WTC11 (cell line): ENCODE data around the gene FGF14. TPM values are rescaled to one million over a fixed set of nuclear protein-coding genes. Genes with fewer than 3 reads are reported as not detected.

Source experiments
- AFF4 ChIP-seq: sonication (generic); formaldehyde crosslinking; IDR thresholded peaks from 2 replicates; pipeline ENCODE4 v1.8.1; 2023; ENCODE audit warnings: mild to moderate bottlenecking, missing genetic modification reagents, borderline replicate concordance
- AR ChIP-seq: fragments of 250-450 bp; sonication (Bioruptor Pico); IDR thresholded peaks from 2 replicates; pipeline ENCODE4 v1.9.0; 2021; ENCODE audit warnings: mild to moderate bottlenecking
- ATF3 ChIP-seq: sonication (generic); formaldehyde crosslinking; conservative IDR thresholded peaks from 2 replicates; pipeline ENCODE4 v1.8.1; 2022; ENCODE audit warnings: mild to moderate bottlenecking, missing genetic modification reagents
- ATF6 ChIP-seq: sonication (generic); formaldehyde crosslinking; IDR thresholded peaks from 2 replicates; pipeline ENCODE4 v1.8.1; 2023; ENCODE audit warnings: mild to moderate bottlenecking, missing genetic modification reagents
- FOXK1 ChIP-seq: sonication (generic); formaldehyde crosslinking; IDR thresholded peaks from 2 replicates; pipeline ENCODE4 v1.8.0; 2022; ENCODE audit warnings: mild to moderate bottlenecking, moderate library complexity, missing genetic modification reagents
- FOXP1 ChIP-seq: sonication (generic); formaldehyde crosslinking; IDR thresholded peaks from 2 replicates; pipeline ENCODE4 v1.8.0; 2022; ENCODE audit warnings: missing genetic modification reagents, mild to moderate bottlenecking, moderate library complexity, borderline replicate concordance
- GABPB1 ChIP-seq: sonication (generic); formaldehyde crosslinking; IDR thresholded peaks from 2 replicates; pipeline ENCODE4 v1.8.1; 2023; ENCODE audit warnings: mild to moderate bottlenecking, missing genetic modification reagents
- GTF2I ChIP-seq: fragments of 250-450 bp; sonication (Bioruptor Pico); conservative IDR thresholded peaks from 2 replicates; pipeline ENCODE4 v1.4.0; 2021; ENCODE audit warnings: mild to moderate bottlenecking
- IRF2 ChIP-seq: sonication (generic); formaldehyde crosslinking; IDR thresholded peaks from 2 replicates; pipeline ENCODE4 v1.8.0; 2022; ENCODE audit warnings: low read depth, missing genetic modification reagents, borderline replicate concordance
- NFATC4 ChIP-seq: fragments of 250-450 bp; sonication (Bioruptor Pico); IDR thresholded peaks from 2 replicates; pipeline ENCODE4 v1.9.0; 2021; ENCODE audit warnings: mild to moderate bottlenecking
- NFE2L1 ChIP-seq: sonication (generic); formaldehyde crosslinking; IDR thresholded peaks from 2 replicates; pipeline ENCODE4 v1.8.1; 2023; ENCODE audit warnings: missing genetic modification reagents
- NR3C1 ChIP-seq: sonication (generic); formaldehyde crosslinking; conservative IDR thresholded peaks from 2 replicates; pipeline ENCODE4 v1.8.1; 2023; ENCODE audit warnings: low read depth, mild to moderate bottlenecking, missing genetic modification reagents
- PRRX2 ChIP-seq: fragments of 250-450 bp; sonication (Bioruptor Pico); IDR thresholded peaks from 2 replicates; pipeline ENCODE4 v1.8.0; 2021; ENCODE audit warnings: mild to moderate bottlenecking
- RORB ChIP-seq: fragments of 250-450 bp; sonication (Bioruptor Pico); IDR thresholded peaks from 2 replicates; pipeline ENCODE4 v1.9.0; 2021; ENCODE audit warnings: mild to moderate bottlenecking
- SMAD3 ChIP-seq: sonication (generic); formaldehyde crosslinking; IDR thresholded peaks from 2 replicates; pipeline ENCODE4 v1.8.0; 2022; ENCODE audit warnings: missing genetic modification reagents, mild to moderate bottlenecking, borderline replicate concordance
- TCF7 ChIP-seq: sonication (generic); formaldehyde crosslinking; IDR thresholded peaks from 2 replicates; pipeline ENCODE4 v1.8.0; 2022; ENCODE audit warnings: mild to moderate bottlenecking, low read depth, missing genetic modification reagents, moderate library complexity
- TEAD1 ChIP-seq: sonication (generic); formaldehyde crosslinking; IDR thresholded peaks from 2 replicates; pipeline ENCODE4 v1.8.0; 2022; ENCODE audit warnings: mild to moderate bottlenecking, missing genetic modification reagents
- ZMAT4 ChIP-seq: fragments of 250-450 bp; sonication (Bioruptor Pico); IDR thresholded peaks from 2 replicates; pipeline ENCODE4 v1.9.0; 2021; ENCODE audit warnings: mild to moderate bottlenecking
- ZNF232 ChIP-seq: sonication (generic); formaldehyde crosslinking; IDR thresholded peaks from 2 replicates; pipeline ENCODE4 v1.8.0; 2022; ENCODE audit warnings: mild to moderate bottlenecking, missing genetic modification reagents
- ZNF263 ChIP-seq: sonication (generic); formaldehyde crosslinking; IDR thresholded peaks from 2 replicates; pipeline ENCODE4 v1.8.1; 2022; ENCODE audit warnings: low read depth, mild to moderate bottlenecking, moderate library complexity, missing genetic modification reagents
- ZNF425 ChIP-seq: fragments of 250-450 bp; sonication (Bioruptor Pico); conservative IDR thresholded peaks from 2 replicates; pipeline ENCODE4 v1.9.0; 2021; ENCODE audit warnings: mild to moderate bottlenecking
- total RNA-seq: library from RNA; stranded (reverse); gene quantifications from 3 replicates; pipeline ENCODE4 v1.2.3, GENCODE V29; 2021
- TF ChIP-seq, protein P1 (sequence below): sonication (generic); formaldehyde crosslinking; IDR thresholded peaks from 2 replicates; pipeline ENCODE4 v1.8.0; 2022; ENCODE audit warnings: mild to moderate bottlenecking, missing genetic modification reagents
- TF ChIP-seq, protein P2 (sequence below): sonication (generic); formaldehyde crosslinking; IDR thresholded peaks from 2 replicates; pipeline ENCODE4 v1.8.0; 2022; ENCODE audit warnings: mild to moderate bottlenecking, missing genetic modification reagents

Gene FGF14
- total RNA-seq, 1 experiment from 2014 or later = 0.28 TPM

DNA sequence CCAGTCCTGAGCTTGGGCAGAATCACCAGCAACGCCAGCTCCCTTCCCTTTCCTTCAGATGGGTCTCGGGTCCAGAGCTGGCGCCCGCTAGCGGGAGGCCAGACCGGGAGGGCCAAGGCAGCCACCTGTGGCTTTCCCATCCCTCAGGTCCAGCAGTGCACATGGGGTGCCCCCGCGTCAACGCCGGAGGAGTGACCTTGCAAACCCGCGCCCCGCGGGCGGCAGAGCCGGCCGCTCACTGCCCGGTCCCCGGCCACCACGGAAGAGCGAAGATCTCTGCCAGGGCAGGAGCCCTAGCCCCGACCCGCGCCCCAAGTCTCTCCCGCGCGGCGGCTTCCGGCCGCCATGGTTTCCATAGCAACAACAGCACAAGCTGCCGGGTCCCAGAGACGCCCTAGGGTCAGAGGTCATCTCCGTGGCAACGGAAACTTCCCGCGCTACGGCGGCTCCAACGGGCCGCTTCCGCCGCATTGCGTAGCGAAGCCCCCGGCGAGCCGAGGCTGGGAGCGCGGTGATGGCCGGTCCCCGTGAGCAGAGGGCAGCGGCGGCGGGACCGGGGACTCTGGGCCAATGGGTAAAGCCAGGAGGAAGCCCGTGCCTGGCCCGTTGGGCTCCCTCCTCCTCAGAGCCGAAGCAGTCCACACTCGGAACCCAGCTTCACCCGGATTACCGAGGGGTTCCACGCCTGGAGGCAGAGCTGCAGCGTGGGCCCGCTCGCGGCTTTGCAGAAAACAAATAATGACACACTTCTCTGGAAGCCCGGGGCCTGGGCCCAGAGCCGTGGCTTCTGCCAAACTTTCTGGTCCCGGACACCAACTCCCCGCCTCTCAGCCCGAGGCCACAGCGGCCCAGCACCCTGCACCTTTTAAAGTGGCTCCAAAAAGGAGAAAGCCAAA is 7.4 kb downstream of the FGF14 start (continued):
- TF ChIP-seq AR (CRISPR knock-in tag) (no peak), GABPB1 (no peak), ZNF263 (CRISPR knock-in tag) (no peak), ZNF232 (0 out of 2 replicates have a peak, but pooled peaks have one; percentile 45), PRRX2 (CRISPR knock-in tag) (no peak), TEAD1 (CRISPR knock-in tag) (peak; percentile 43; the same call in 1 of the 2 replicates), ZMAT4 (CRISPR knock-in tag) (no peak), SMAD3 (peak; percentile 28; the same call in 1 of the 2 replicates), ATF6 (CRISPR knock-in tag) (no peak), FOXK1 (CRISPR knock-in tag) (peak; percentile 63; the same call in 1 of the 2 replicates), ATF3 (CRISPR knock-in tag) (no peak), IRF2 (CRISPR knock-in tag) (no peak), AFF4 (CRISPR knock-in tag) (peak; percentile 77; the same call in 1 of the 2 replicates), ZNF425 (CRISPR knock-in tag) (no peak), FOXP1 (CRISPR knock-in tag) (peak; percentile 74; the same call in 1 of the 2 replicates), NFE2L1 (CRISPR knock-in tag) (no peak), NR3C1 (CRISPR knock-in tag) (no peak), RORB (CRISPR knock-in tag) (no peak), GTF2I (no peak), NFATC4 (no peak), TCF7 (CRISPR knock-in tag) (no peak)
- TF ChIP-seq, protein P1, sequence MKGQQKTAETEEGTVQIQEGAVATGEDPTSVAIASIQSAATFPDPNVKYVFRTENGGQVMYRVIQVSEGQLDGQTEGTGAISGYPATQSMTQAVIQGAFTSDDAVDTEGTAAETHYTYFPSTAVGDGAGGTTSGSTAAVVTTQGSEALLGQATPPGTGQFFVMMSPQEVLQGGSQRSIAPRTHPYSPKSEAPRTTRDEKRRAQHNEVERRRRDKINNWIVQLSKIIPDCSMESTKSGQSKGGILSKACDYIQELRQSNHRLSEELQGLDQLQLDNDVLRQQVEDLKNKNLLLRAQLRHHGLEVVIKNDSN (CRISPR knock-in tag) = no peak
- TF ChIP-seq, protein P2, sequence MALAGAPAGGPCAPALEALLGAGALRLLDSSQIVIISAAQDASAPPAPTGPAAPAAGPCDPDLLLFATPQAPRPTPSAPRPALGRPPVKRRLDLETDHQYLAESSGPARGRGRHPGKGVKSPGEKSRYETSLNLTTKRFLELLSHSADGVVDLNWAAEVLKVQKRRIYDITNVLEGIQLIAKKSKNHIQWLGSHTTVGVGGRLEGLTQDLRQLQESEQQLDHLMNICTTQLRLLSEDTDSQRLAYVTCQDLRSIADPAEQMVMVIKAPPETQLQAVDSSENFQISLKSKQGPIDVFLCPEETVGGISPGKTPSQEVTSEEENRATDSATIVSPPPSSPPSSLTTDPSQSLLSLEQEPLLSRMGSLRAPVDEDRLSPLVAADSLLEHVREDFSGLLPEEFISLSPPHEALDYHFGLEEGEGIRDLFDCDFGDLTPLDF (CRISPR knock-in tag) = peak; percentile 89; the same call in 1 of the 2 replicates
